Measurements from ENCODE around the gene TNFAIP8L1.

GRCh38 chr19:4638828-4639530 is at the start of gene TNFAIP8L1:
- TF ChIP-seq, protein P1, sequence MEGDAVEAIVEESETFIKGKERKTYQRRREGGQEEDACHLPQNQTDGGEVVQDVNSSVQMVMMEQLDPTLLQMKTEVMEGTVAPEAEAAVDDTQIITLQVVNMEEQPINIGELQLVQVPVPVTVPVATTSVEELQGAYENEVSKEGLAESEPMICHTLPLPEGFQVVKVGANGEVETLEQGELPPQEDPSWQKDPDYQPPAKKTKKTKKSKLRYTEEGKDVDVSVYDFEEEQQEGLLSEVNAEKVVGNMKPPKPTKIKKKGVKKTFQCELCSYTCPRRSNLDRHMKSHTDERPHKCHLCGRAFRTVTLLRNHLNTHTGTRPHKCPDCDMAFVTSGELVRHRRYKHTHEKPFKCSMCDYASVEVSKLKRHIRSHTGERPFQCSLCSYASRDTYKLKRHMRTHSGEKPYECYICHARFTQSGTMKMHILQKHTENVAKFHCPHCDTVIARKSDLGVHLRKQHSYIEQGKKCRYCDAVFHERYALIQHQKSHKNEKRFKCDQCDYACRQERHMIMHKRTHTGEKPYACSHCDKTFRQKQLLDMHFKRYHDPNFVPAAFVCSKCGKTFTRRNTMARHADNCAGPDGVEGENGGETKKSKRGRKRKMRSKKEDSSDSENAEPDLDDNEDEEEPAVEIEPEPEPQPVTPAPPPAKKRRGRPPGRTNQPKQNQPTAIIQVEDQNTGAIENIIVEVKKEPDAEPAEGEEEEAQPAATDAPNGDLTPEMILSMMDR (IDR thresholded peaks at IDR 0.05), result no peak
- TF ChIP-seq POLR2A (IDR thresholded peaks at IDR 0.05), result no peak
